IPS-18a (cell line): ENCODE data around the gene CTR9.
A peak's percentile ranks its signal among the peaks of the same experiment; 100 is the strongest.
"Not testable (repeated sequence)": the region's sequence is repeated elsewhere in the genome, so short reads cannot be mapped to it uniquely, and the experiment has no call there.

Experiments
- H3K27ac ChIP-seq: one replicate; pipeline ENCODE4 v1.5.1; 2013; ENCODE audit warnings: low read length
- H3K27me3 ChIP-seq: one replicate; pipeline ENCODE4 v1.6.1; 2013; ENCODE audit warnings: mild to moderate bottlenecking, low read length; ENCODE audit not compliant: control insufficient read depth, insufficient read depth
- H3K36me3 ChIP-seq: one replicate; pipeline ENCODE4 v1.6.1; 2013; ENCODE audit warnings: low read depth, low read length; ENCODE audit not compliant: control insufficient read depth
- H3K4me1 ChIP-seq: one replicate; pipeline ENCODE4 v1.6.1; 2013; ENCODE audit warnings: low read depth, low read length; ENCODE audit not compliant: control insufficient read depth
- H3K4me3 ChIP-seq: one replicate; pipeline ENCODE4 v1.5.1; 2013; ENCODE audit warnings: low read length
- H3K9ac ChIP-seq: one replicate; pipeline ENCODE4 v1.6.1; 2013; ENCODE audit warnings: mild to moderate bottlenecking, low read length, moderate library complexity
- H3K9me3 ChIP-seq: one replicate; pipeline ENCODE4 v1.6.1; 2013; ENCODE audit warnings: low read depth, low read length; ENCODE audit not compliant: control insufficient read depth

Gene CTR9

DNA sequence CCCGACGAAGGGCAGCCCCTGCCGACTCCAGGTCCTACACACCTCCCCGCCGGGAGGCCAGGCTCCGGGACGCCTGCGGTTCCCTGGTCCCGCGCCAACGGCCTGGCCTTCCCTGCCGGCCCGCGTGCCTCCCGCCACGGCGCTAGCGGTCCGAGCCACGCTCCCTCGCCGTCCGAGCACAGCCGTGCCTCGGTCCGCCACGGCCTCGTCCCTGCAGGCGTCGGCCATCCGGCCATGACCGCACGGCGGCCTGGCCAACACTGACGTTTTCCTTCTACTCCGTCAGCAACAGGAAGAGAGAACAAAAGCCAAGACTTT is 57.1 kb downstream of the CTR9 start:
- Histone ChIP-seq H3K4me3 (peak overlapping the region; percentile 99), H3K9ac (peak overlapping the region; percentile 99), H3K4me1 (peaks cover 13% of the 10 kb centered on the region), H3K27me3 (no peaks in the 10 kb centered on the region), H3K27ac (peak overlapping the region; percentile 98), H3K9me3 (no peaks in the 10 kb centered on the region), H3K36me3 (peaks cover 45% of the 10 kb centered on the region)

DNA sequence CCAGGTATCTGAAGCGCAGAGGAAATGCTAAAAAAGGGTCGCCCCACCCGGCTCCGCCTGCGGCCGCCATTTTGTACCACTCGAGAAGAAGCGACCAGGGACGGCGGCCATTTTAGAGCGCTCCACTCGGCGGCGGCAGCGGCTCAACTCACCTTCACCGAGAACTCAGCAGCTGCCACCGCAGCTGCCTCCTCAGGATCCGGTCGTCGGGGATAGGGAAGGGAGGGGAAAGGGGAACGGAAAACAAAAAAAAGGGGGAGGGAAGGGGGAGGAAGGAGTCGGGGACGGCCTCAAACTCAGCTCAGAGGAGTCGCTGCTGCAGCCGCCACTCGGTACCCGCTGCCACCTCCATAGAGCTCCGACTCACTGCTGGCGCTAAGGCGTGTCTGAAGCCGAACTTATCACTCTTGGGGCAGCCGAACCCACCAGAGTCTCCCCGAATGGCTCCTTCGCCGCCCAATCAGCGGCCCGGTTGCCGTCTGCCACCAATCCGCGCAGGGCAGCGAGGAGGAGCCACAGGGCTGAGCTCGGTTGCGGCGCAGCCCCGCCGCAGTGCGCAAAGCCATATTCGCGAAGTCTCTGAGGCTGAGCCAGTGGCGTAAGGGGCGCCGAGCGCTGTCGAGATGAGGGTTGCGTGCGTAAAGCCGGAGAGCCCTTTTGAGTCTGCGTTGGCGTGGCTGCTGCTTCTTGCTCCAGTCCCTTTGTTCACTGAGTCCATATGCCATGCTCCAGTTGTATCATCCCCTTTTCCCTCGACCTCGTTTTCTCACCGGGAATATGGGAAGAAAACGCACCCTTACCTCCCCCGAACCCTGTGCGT is 57.7 kb downstream of the CTR9 start, which contains the start of gene EIF4G2:
Gene EIF4G2, minus strand, starts transcription at position 374 of the 820 bp plus-strand sequence.
- H3K4me1 ChIP-seq, result peaks cover 13% of the 10 kb centered on the region
- H3K27me3 ChIP-seq, result no peaks in the 10 kb centered on the region
- no peaks in the 10 kb centered on the region for H3K9me3 ChIP-seq
- peaks cover 39% of the 10 kb centered on the region for H3K36me3 ChIP-seq
- H3K27ac ChIP-seq, result peak within 1 kb of the TSS; percentile 98
- H3K4me3 ChIP-seq, result peak within 1 kb of the TSS; percentile 99
- peak within 1 kb of the TSS; percentile 99 for H3K9ac ChIP-seq

DNA sequence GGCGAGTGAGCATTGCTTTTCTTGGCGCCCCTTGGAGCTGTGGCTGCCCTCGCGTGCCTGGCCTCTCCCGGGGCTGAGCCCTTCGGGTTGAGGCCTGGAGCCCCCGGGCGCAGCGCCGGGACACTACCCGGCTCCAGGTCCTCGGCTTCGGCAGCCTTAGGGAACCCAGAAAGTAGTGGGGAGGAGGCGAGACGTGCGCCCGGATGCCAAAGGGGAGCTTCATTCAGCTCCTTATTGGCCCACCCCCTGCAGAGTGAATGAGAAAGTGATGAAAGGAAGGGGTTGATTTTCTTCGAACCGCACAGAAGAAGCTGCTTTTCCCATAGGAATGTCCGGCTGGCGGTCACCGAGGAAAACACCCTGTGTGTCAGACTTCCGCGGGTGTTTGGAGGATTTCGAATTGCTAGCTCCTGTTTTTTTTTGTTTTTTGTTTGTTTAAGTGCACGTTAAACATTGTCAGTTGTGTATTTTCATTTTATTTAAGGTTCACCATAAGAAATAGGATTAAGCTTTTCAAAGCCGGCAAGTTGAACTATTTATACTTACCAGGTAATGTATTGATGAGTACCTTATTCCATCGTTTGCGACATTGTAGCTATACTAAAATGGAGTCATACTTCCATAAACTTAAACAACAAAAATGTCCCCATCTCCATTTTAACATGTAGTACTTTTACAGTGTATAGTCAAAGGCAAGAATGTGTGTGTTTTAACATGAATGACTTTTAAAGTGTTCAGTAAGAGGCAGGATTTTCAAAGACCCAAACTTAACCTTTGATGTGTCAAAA is 58.5 kb downstream of the CTR9 start:
- peaks cover 31% of the 10 kb centered on the region for H3K36me3 ChIP-seq
- peak overlapping the region; percentile 97 for H3K27ac ChIP-seq
- no peaks in the 10 kb centered on the region for H3K9me3 ChIP-seq
- peaks cover 13% of the 10 kb centered on the region for H3K4me1 ChIP-seq
- peak overlapping the region; percentile 99 for H3K9ac ChIP-seq
- peak overlapping the region; percentile 99 for H3K4me3 ChIP-seq
- H3K27me3 ChIP-seq, result no peaks in the 10 kb centered on the region

DNA sequence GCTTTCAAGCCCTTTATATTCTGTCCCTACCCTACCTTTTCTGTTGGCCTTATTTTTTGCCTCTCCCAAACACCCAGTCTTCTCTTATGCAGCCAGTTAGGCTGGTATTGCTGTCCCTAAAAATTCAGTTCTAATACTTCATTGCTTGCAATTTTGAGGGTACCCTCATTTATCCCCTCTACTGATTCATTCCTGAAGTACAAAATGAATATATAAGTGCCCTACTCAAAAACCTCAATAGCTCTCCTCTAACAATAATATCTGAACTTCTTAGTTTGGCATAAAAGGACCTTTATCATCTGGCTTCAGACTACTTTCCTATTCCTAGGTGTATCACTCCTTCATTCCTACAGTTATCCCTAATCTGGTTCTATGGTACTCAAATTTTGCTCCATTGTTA is 62.9 kb downstream of the CTR9 start:
- Histone ChIP-seq H3K4me1 (peaks cover 8% of the 10 kb centered on the region), H3K4me3 (no peak overlapping the region), H3K27ac (no peak overlapping the region), H3K9me3 (no peaks in the 10 kb centered on the region), H3K27me3 (no peaks in the 10 kb centered on the region), H3K36me3 (no peaks in the 10 kb centered on the region), H3K9ac (no peak overlapping the region)

DNA sequence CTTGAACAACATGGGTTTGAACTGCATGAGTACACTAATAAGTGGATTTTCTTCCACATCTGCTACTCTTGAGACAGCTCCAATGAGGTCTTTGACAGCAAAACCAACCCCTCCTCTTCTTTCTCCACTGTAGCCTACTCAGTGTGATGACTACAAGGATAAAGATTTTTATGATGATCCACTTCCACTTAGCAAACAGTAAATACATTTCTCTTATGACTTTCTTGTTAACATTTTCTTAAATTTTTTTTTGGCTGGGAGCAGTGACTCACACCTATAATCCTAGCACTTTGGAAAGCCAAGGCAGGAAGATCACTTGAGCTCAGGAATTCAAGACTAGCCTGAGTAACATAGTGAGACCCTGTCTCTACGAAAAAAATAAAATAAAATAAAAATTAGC is 67.5 kb downstream of the CTR9 start:
- Histone ChIP-seq H3K36me3 (no peaks in the 10 kb centered on the region), H3K27ac (no peak overlapping the region), H3K27me3 (no peaks in the 10 kb centered on the region), H3K9me3 (no peaks in the 10 kb centered on the region), H3K4me1 (no peaks in the 10 kb centered on the region), H3K4me3 (no peak overlapping the region), H3K9ac (no peak overlapping the region)

DNA sequence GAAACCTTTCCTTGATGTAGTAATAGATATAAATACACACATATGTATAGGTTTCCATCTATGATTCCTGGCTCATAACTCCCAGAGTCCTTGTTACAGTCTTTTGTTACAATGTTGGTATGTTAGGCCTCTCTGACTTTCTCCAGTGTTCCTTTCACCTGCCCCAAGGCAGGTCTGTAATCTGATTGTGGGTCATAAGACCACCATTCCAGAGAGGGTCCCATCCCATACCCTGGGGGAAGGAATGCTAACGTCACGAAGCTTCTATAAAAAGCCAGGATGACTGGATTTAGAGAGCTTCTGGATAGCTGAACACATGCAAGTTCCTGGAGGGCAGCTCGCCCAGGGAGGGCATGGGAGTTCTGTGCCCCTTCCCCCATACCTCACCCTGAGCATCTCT is 71.4 kb downstream of the CTR9 start:
- H3K27ac ChIP-seq, H3K4me3 ChIP-seq, H3K4me1 ChIP-seq, H3K9ac ChIP-seq, H3K36me3 ChIP-seq, H3K27me3 ChIP-seq, H3K9me3 ChIP-seq: not testable (repeated sequence)

DNA sequence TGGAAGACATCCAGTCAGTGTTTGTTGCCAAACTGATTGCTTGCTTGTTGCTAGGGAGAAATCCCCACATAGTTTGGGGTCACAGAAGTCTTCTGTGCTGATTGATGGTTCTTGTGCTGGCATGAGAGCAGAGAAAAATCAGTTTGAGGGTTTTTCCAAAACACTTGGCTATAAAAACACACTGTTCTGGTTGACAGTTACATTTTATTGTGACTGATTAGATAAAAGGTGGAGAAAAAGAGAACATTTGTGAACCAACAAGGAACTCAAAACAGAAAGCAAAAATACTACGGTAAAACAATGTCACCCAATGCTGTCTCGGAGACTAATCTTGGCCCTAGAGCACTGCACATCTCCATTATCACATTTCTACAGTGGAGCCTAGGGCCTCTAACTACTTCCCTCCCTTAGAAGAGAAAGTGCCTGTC is 72.1 kb downstream of the CTR9 start:
- no peaks in the 10 kb centered on the region for H3K27me3 ChIP-seq
- H3K9ac ChIP-seq, result no peak overlapping the region
- H3K4me3 ChIP-seq, result no peak overlapping the region
- H3K27ac ChIP-seq, result no peak overlapping the region
- no peaks in the 10 kb centered on the region for H3K9me3 ChIP-seq
- no peaks in the 10 kb centered on the region for H3K4me1 ChIP-seq
- H3K36me3 ChIP-seq, result no peaks in the 10 kb centered on the region

DNA sequence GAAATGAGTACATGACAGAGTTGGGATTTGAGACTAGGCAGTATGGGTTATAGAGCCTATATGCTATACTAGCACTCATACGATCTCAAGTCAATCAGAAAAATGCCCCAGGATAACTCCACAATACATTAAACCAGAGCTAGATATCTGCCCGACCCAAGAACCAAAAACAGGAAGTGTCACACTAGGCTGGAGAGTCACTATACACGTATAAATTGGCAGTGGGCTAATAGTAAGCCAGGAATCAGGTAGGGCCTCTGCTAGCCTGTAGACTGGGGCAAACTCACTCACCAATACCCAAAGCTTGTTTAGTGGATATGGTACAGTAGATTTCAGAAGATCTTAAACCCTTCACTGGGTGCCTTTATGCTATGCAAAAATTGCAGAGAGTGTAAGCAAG is 73.8 kb downstream of the CTR9 start:
- Histone ChIP-seq H3K9me3 (no peaks in the 10 kb centered on the region), H3K4me3 (no peak overlapping the region), H3K27ac (no peak overlapping the region), H3K4me1 (no peaks in the 10 kb centered on the region), H3K27me3 (no peaks in the 10 kb centered on the region), H3K9ac (no peak overlapping the region), H3K36me3 (no peaks in the 10 kb centered on the region)

DNA sequence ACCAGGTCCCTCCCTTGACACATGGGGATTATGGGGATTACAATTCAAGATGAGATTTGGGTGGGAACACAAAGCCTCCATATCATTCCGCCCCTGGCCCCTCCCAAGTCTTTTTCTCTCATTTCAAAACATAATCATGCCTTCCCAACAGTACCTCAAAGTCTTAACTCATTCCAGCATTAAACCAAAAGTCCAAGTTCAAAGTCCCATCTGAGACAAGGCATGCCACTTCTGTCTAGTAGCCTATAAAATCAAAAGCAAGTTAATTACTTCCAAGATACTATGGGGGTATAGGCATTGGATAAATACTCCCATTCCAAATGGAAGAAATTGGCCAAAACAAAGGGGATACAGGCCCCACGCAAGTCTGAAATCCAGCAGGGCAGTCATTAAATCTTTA is 77.4 kb downstream of the CTR9 start:
- Histone ChIP-seq H3K4me1 (no peaks in the 10 kb centered on the region), H3K27ac (no peak overlapping the region), H3K9me3 (no peaks in the 10 kb centered on the region)

DNA sequence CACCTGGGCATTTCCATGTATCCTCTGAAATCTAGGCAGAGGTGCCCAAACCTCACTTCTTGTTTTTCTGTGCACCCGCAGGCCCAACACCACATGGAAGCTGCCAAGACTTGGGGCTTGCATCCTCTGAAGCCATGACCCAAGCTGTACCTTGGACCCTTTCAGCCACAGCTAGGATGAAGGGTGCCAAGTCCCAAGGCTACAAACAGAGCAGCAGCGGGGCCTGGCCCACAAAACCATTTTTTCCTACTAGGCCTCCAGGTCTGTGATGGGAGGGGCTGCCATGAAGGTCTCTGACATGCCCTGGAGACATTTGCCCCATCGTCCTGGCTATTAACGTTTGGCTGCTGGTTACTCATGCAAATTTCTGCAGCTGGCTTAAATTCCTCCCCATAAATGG is 78.1 kb downstream of the CTR9 start:
- no peaks in the 10 kb centered on the region for H3K4me1 ChIP-seq
- no peak overlapping the region for H3K4me3 ChIP-seq
- no peak overlapping the region for H3K27ac ChIP-seq
- no peaks in the 10 kb centered on the region for H3K9me3 ChIP-seq
- H3K27me3 ChIP-seq, result no peaks in the 10 kb centered on the region
- H3K36me3 ChIP-seq, result no peaks in the 10 kb centered on the region
- H3K9ac ChIP-seq, result no peak overlapping the region

More for the DNA sequence above, 77.4 kb downstream of the CTR9 start:
- Histone ChIP-seq H3K9ac (no peak overlapping the region), H3K4me3 (no peak overlapping the region), H3K27me3 (no peaks in the 10 kb centered on the region), H3K36me3 (no peaks in the 10 kb centered on the region)
